SU-DHL-6 (cell line): ENCODE data around the gene KIAA0319L.

ENCODE experiments used
- H2AFZ ChIP-seq: fragments of 200-600 bp; sonication (generic); 2 replicates; pipeline ENCODE4 v1.6.1; 2014; ENCODE audit warnings: low read depth, mild to moderate bottlenecking, moderate library complexity, mixed read lengths, antibody characterized with exemption, low read length; ENCODE audit not compliant: severe bottlenecking
- H3F3A ChIP-seq: fragments of 200-600 bp; shearing (Covaris generic); 2 replicates; pipeline ENCODE4 v1.6.0; 2016; ENCODE audit warnings: antibody characterized with exemption, mild to moderate bottlenecking; ENCODE audit not compliant: insufficient read depth
- H3K27ac ChIP-seq: fragments of 200-600 bp; sonication (generic); 2 replicates; pipeline ENCODE4 v1.5.1; 2016; ENCODE audit warnings: low read depth, mild to moderate bottlenecking, low read length, moderate library complexity, mixed read lengths
- H3K27me3 ChIP-seq: fragments of 200-600 bp; sonication (generic), shearing (Covaris generic); 2 replicates; pipeline ENCODE4 v1.6.0; 2014; ENCODE audit warnings: mild to moderate bottlenecking, low read length
- H3K36me3 ChIP-seq: fragments of 200-600 bp; sonication (generic); 2 replicates; pipeline ENCODE4 v1.6.1; 2014; ENCODE audit warnings: mild to moderate bottlenecking, low read length, mixed read lengths
- H3K4me2 ChIP-seq: fragments of 300-600, 200-600 bp; shearing (Covaris generic), sonication (generic); 2 replicates; pipeline ENCODE4 v1.6.0; 2014; ENCODE audit warnings: low read length, low read depth, mild to moderate bottlenecking; ENCODE audit not compliant: poor library complexity, severe bottlenecking
- H3K4me3 ChIP-seq: fragments of 200-600 bp; sonication (generic); 2 replicates; pipeline ENCODE4 v1.5.1; 2014; ENCODE audit warnings: antibody characterized with exemption, low read length, mild to moderate bottlenecking, mixed read lengths; ENCODE audit not compliant: insufficient read depth, poor library complexity, severe bottlenecking
- H3K79me2 ChIP-seq: fragments of 200-600 bp; sonication (generic); 2 replicates; pipeline ENCODE4 v1.6.1; 2014; ENCODE audit warnings: mild to moderate bottlenecking, low read length, moderate library complexity; ENCODE audit not compliant: insufficient read depth
- H3K9ac ChIP-seq: fragments of 200-600 bp; sonication (generic); 2 replicates; pipeline ENCODE4 v1.7.0; 2014; ENCODE audit warnings: mild to moderate bottlenecking, low read length
- H3K9me2 ChIP-seq: fragments of 200-600 bp; sonication (generic); replicated peaks from 2 replicates; pipeline ENCODE4 v1.6.1; 2014; ENCODE audit warnings: low read length; ENCODE audit not compliant: insufficient read depth
- H3K9me3 ChIP-seq: fragments of 200-600 bp; sonication (generic); 2 replicates; pipeline ENCODE4 v1.6.1; 2014; ENCODE audit warnings: low read length, mixed read lengths; ENCODE audit not compliant: insufficient read depth
- H4K20me1 ChIP-seq: fragments of 200-600 bp; sonication (generic); 2 replicates; pipeline ENCODE4 v1.6.1; 2014; ENCODE audit warnings: low read depth, mild to moderate bottlenecking, antibody characterized with exemption, low read length, moderate library complexity, mixed read lengths
- EZH2phosphoT487 ChIP-seq: fragments of 200-600 bp; sonication (generic), shearing (Covaris generic); conservative IDR thresholded peaks from 2 replicates; pipeline ENCODE4 v1.6.1; 2018; ENCODE audit warnings: mild to moderate bottlenecking, antibody characterized with exemption, low read length, moderate library complexity, mixed read lengths
- TF ChIP-seq, protein P1 (sequence below): fragments of 200-600 bp; sonication (generic); IDR thresholded peaks from one replicate; pipeline ENCODE4 v1.5.1; 2017; ENCODE audit warnings: antibody characterized with exemption, mild to moderate bottlenecking, low read length, moderate library complexity; ENCODE audit not compliant: insufficient read depth, poor library complexity, severe bottlenecking

Gene KIAA0319L

DNA sequence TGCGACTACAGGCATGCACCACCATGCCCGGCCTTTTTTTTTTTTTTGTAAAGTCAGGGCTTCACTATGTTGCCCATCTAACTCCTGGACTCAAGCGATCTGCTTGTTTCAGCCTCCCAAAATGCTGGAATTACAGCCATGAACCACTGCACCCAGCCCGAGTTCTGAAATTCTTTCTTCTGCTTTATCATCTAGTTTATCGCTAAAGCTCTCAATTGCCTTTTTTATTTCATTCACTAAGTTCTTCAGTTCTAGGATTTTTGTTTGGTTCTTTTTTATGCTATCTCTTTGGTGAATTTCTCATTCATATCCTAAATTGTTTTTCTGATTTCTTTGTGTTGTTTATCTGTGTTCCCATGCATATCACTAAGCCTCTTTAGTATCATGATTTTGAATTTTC, 27.0 kb downstream of the KIAA0319L start:
- TF ChIP-seq, protein P1, sequence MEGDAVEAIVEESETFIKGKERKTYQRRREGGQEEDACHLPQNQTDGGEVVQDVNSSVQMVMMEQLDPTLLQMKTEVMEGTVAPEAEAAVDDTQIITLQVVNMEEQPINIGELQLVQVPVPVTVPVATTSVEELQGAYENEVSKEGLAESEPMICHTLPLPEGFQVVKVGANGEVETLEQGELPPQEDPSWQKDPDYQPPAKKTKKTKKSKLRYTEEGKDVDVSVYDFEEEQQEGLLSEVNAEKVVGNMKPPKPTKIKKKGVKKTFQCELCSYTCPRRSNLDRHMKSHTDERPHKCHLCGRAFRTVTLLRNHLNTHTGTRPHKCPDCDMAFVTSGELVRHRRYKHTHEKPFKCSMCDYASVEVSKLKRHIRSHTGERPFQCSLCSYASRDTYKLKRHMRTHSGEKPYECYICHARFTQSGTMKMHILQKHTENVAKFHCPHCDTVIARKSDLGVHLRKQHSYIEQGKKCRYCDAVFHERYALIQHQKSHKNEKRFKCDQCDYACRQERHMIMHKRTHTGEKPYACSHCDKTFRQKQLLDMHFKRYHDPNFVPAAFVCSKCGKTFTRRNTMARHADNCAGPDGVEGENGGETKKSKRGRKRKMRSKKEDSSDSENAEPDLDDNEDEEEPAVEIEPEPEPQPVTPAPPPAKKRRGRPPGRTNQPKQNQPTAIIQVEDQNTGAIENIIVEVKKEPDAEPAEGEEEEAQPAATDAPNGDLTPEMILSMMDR, result no peak
- TF ChIP-seq EZH2phosphoT487, result no peak
- H3K27ac ChIP-seq, result no peak overlapping the region
- H3K4me3 ChIP-seq, result no peak overlapping the region
- H3K4me2 ChIP-seq, result no peak overlapping the region
- no peak overlapping the region for H2AFZ ChIP-seq
- no peaks in the 10 kb centered on the region for H3K9me2 ChIP-seq
- no peaks in the 10 kb centered on the region for H3K36me3 ChIP-seq
- H3K9ac ChIP-seq, result no peak overlapping the region
- H3K79me2 ChIP-seq, result no peaks in the 10 kb centered on the region
- H3K9me3 ChIP-seq, result no peaks in the 10 kb centered on the region
- no peaks in the 10 kb centered on the region for H3K27me3 ChIP-seq
- no peaks in the 10 kb centered on the region for H4K20me1 ChIP-seq
- no peaks in the 10 kb centered on the region for H3F3A ChIP-seq

DNA sequence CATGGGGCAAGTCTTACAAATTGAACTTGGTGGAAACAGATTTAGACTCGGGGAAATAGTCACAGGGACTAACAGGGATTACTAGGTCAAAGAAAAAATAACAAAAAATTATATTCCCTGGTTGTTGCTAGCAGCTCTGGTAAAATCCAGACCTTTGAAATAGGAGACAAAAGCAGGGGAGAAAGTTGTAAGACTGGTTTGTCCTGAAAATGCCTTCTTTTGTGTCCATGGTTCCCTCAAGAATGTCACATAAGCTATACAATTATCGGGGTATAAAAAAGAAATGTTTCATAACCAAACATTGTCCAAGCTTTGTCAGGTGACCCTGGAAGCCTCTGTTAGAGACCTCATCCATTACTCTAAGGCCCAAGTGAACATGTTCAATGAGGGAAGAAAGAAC, 33.1 kb downstream of the KIAA0319L start:
- H3K9me2 ChIP-seq, result no peaks in the 10 kb centered on the region
- no peak overlapping the region for H3K4me2 ChIP-seq
- H3K36me3 ChIP-seq, result no peaks in the 10 kb centered on the region
- H4K20me1 ChIP-seq, result no peaks in the 10 kb centered on the region
- no peak overlapping the region for H3K9ac ChIP-seq
- H3K27me3 ChIP-seq, result no peaks in the 10 kb centered on the region
- no peaks in the 10 kb centered on the region for H3K9me3 ChIP-seq
- H3F3A ChIP-seq, result 0 out of 2 replicates have a peak, but pooled peaks cover 2% of the 10 kb centered on the region
- H3K27ac ChIP-seq, result no peak overlapping the region
- H2AFZ ChIP-seq, result no peak overlapping the region
- TF ChIP-seq, protein P1, result no peak
- no peak for TF ChIP-seq EZH2phosphoT487
- no peak overlapping the region for H3K4me3 ChIP-seq
- 0 out of 2 replicates have a peak, but pooled peaks cover 3% of the 10 kb centered on the region for H3K79me2 ChIP-seq

DNA sequence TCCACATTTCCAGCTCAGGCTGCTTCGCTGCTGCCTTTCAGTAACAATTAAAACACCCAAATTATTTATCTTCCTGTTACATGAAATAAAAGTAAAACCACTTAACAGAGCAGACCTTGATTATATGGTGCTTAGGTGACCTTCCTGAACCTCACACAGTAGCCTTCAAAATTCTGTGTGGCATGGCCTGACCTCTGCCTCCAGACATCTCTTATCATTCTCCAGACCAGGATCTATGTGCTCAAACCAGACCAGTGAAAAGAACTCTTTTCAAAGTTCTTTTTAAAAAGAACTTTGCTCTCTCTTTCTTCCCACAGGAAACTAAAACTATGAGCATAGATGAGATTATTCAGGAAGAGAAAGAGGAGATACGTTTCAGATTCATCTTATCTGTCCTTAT, 37.8 kb downstream of the KIAA0319L start:
- Histone ChIP-seq H3K36me3 (no peaks in the 10 kb centered on the region), H3K4me3 (no peak overlapping the region), H3K9ac (no peak overlapping the region), H3F3A (0 out of 2 replicates have a peak, but pooled peaks cover 2% of the 10 kb centered on the region), H4K20me1 (no peaks in the 10 kb centered on the region), H2AFZ (no peak overlapping the region), H3K9me2 (no peaks in the 10 kb centered on the region), H3K27me3 (no peaks in the 10 kb centered on the region), H3K27ac (no peak overlapping the region), H3K4me2 (no peak overlapping the region), H3K79me2 (peaks cover 26% of the 10 kb centered on the region), H3K9me3 (no peaks in the 10 kb centered on the region; the same call in 1 of the 2 replicates)
- TF ChIP-seq EZH2phosphoT487, result no peak
- TF ChIP-seq, protein P1, result no peak
